EH (cell line): ENCODE measurements around the gene LHX3.

Experiments
- DNase-seq: peaks from one replicate; pipeline ENCODE4 v3.0.0-alpha.2; 2015; ENCODE audit warnings: low read depth

Gene LHX3

DNA sequence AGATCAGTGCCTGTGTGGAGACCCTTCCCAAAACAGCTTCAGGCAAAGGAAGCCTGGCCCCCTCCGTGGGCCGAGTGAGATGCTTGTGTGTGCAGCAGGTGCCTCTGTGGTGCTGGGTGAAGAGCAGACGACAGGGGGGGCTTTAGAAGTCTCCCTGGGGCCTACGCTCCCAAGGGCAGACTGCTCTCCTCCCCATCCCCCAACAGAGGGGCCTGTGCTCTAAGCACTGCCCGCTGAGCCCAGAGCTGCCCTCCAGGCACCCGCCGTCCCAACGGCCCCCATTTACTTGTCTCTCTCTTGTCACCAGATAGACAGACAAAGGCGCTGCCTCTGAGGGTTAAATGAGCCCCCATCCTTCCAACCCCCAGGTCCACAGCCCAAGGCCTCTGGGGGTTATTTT is 2.7 kb upstream of the LHX3 start:
- no peak for DNase-seq

DNA sequence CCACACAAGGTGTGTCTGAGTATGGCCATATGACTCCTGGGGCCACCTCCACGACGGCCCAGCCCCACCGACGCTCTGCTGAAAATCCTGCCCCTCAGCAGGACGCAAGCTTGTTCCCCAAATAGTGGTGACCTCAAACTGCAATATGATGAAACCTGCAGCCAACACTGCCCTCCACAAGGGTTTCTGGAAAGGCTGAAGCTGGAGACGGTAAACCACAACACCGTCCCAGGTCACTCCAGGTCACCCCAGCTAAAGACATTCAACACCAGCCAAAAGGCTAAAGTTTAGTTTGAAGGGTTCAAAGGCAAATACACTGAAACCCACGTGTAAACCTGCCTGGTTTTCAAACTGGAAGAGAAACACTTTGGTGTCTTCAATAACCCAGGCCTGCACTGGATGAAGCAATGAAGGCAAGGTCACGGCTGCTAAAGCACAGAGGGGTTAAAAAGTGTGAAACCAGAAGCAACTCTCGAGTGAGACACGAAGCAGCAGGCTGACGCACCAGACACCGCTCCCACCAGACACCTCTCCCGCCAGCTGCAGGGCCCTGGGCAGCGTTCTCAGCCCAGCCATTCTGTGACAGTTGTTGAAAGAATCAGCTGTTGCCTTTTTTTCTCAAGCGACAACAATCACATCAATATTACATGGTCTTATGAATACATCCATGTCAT is 1.8 kb upstream of the LHX3 start:
- DNase-seq = no peak

DNA sequence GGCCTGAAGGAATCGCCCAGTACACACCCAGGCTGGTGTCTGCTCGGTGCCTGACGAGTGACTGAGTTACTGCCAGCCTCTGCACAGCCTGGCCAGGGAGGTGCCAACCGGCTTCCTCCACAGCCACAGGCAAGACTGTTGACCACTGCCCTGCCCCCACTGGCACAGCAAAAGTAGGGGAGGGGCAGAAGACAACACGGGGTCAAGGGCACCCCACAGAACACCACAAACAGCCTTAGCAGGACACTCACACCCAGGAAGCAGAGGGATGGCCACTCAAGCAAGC is 722 bp upstream of the LHX3 start:
- no peak for DNase-seq

DNA sequence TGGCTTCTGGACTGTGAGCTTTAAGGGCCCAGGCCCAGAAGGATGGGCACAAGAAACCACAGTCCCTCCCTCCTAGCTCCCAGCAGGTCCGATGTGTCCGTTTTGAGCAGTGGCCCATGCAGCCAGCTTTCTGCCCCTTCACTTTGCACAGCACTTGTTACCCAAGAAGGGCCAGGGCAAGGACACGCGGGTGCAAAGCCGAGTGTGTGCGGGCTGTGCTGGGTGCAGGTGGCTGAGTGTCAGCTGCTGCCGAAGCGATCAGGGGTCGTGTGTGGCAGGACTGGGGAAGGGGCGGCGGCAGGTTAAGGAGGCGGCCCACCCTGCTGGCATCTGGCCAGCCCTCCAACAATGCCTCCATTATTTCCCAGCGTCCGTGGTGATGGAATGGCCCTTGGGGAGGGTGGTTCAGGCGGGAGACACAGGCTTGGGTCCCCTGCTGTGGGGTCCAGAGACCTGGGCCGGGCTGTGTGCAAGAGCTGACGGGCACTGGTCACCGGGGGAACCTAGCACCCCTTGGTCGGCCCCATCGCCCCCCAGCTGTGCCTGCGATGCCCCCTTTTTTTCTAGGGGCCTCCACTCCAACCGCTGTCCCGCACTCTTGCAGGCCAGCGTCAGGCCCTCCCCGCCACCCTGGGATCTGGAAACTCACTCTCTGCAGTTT is 653 bp downstream of the LHX3 start:
- no peak for DNase-seq

DNA sequence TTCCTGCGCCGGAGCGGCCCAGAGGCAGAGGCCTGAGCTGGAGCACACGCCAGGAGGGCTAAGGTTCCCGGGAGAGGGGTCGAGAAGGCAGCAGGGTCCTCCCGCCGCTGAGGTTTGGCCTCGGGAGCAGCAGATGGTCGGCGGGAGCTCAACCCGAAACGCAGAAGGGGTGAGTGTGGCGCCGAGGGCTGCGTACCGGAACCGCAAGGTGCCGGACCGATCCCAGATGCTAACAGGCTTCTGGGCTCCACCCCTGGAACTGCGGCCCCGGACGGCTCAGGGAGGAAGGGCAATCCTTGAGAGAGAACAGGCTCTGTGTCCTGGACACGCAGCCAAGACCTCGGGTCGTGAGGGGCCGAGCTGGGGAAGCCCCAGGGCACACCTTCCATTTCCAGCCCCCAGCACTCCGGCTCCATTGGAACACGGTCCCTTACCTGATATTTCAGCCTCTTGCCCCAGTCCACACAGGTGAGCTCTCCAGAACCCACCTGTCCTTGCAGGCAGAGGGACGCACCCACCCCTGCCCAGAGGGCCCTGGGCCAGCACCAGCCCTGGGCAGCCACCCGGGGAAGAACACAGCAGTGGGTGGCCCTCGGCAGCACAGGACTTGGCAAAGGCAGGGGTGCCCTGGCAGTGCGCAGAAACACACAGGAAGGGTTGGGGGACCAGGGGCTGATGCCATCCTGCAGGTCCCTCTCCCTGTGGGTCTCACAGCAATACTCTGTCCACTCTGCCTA is 1.4 kb downstream of the LHX3 start:
- DNase-seq = no peak

DNA sequence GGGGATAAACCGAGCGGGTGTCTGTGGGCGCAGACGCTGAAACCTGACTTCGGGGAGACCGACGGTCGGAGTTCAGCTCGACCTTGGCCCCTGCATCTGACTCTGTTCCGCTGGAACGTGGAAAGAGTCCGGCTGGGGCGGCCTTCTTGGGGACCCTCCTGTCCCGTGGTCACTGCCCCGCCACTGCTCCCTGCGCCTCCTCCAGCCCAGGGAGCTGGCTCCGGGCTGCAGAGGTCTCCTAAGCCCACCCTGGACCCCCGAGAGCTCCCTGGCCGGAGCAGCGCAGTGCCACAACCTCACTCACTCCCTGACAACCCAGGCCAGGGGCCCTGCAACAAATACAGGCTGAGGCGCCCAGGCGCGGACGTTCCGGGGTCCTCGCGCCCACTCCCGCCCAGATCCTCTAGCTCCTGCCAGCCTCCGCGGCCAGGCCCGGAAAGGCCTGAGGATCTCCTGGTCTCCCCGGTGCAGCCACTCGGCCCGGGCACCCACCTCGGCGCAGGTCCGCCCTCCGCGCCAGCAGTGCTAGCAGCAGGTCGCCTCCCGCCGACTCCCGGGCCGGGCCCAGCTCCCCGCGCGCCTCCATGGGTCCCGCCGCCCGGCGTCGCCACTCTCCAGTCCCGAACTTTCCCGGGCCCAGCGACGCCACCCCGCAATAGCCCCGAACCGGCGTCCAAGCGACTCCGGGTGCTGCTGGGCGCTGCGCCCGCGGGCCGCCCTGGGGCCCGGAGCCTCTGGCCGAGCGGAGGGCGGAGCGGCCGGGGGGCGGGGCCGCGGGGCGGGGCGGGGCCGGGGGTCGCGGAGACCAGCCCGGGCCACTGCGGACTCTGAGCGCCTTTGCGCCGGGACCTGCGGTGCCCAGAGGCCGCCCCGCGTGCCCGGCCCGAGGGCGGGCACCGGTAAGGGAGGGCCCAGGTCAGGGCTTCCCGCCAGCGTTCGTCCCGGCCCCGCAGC is 2.2 kb downstream of the LHX3 start:
- DNase-seq = no peak

GRCh38 chr9:136201609-136202453 is 3.1 kb downstream of the LHX3 start:
- peak; percentile 20 for DNase-seq

DNA sequence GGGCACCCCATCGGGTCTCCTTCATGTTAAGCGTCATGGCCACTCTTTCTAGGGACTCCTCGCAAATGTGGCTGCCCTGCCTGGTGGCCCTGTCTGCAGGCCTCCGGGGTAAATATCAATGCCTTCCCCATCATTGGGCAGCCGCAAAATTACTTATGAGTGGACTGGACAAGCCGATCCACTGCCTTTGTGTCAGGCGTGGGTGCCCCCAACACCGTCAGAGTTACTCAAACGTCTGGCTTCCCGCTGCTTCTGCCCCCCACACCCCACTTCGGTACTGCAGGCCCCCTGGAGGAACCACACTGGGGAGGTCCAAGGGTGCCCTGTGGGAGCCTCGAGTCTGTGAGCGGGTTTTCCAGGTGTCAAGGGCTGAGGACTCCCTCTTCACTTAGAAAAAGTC is 3.8 kb downstream of the LHX3 start:
- DNase-seq = no peak

DNA sequence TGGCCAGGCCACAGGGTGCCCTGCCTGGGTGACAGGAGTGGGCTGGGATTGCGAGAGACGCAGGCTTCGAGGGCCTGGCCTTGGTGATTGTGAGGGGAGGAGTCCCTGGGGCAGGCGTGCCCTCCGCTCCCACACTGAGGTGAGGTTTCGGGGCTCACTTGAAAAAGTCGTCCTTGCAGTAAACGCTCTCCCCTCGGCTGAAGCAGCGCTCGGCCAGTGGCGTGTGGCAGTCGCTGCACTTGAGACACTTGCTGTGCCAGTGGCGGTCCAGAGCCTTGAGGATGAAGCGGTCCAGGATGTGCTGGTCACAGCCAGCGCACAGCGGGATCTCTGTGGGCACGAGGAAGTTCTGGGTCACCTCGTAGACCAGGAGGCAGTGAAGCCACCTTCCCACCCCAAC is 4.5 kb downstream of the LHX3 start:
- DNase-seq = no peak

DNA sequence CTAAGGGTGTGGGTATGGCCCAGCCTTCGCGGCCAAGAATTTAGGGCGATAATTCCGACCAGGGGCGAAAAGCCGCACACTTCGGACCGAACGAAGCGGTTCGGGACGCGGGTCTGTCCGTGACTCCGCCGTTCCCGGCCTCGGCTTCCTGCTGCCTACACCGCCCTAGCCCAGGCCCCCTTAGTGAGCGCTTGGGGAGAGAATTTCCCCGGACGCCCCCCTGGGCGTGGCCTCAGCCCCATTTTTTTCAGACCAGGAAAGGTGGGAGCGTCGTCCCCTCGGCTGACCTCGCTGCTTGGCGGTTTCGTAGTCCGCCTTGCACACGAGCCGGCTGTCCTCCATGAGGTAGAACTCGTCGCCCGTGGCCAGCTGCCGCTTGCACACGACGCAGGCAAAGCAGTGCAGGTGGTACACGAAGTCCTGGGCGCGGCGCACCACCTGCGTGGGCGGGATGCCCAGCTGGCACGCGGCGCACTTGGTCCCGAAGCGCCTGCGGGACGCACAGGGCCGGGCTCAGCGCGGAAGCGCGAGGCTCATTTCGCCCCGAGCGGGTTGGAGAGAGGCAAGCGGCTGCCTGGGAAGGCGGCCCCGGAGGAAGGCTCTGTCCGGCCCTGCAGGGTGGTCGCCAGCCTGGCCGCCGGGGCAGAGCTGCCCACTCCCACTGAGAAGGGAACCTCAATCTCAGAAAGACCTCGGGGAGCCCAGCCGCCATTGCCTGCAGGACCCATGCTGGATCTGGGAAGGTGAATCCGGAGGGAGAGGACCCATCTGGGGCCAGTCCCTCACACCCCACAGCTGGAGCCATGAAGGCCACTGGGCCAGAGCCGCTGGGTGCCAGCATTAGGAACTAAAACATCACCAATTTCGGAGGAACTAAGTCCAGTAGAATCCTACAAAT is 5.3 kb downstream of the LHX3 start:
- DNase-seq = no peak

DNA sequence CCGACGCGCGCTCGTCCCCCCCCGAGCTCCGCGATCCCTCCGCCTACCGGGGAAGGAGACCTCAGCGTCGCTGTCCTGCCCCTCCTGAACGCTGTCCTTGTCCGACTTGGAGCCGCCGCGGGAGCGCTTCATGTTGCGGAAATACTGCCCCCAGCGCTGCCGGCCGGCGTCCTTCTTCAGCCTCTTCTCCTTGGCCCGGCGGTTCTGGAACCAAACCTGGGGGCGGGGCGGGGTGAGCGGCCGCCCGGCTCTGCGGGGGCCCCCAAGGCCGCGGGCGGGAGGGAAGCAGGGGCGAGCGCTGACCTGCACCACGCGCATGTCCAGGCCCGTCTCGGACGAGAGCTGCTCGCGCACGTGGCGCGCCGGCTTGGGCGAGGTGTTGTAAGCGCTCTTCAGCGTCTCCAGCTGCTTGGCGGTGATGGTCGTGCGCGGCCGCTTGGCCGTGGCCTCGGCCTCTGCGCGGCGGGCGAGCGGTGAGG is 6.3 kb downstream of the LHX3 start:
- no peak for DNase-seq

- DNase-seq = no peak
These were observed 6.9 kb downstream of the LHX3 start for GRCh38 chr9:136197930-136198604.

GRCh38 chr9:136197084-136197875 is 7.6 kb downstream of the LHX3 start:
- no peak for DNase-seq

DNA sequence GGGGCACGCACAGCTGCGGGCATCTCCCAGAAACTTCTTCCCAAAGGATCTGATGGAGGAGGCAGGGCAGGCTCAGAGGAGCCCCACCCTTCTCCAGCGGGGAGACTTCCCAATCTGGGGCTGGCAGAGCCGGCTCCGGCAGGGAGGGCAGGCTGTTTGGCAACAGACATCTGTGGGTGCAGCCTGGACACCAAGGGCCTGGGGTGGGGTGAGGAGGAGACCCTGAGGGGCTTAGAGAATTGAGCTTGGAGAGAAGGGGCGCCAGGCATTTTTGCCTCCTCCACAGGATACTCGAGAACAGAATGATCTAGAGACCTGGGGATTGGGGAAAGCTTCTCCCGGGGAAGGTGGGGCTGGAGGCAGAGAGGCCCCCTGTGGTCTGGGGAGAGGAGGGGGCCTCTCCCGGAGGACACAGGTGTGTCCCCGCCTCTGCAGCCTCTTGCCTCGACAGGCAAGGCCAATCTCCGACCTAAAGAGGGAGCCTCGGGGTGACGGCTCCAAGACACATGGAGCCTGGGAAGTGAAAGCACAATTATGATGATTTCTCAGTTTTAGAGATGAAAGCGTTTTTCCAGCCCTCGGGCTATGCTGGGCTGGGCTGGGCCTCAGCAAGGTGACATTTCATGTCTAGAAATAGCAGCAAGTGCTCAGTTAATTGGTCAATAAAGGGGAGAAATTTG is 8.4 kb downstream of the LHX3 start:
- no peak for DNase-seq

GRCh38 chr9:136194540-136194939 is 10.4 kb downstream of the LHX3 start:
- DNase-seq = no peak

- DNase-seq = no peak
These were observed 11.0 kb downstream of the LHX3 start for GRCh38 chr9:136193891-136194279.

- DNase-seq = no peak
These were observed 11.6 kb downstream of the LHX3 start for GRCh38 chr9:136193127-136193890.
